Heart right ventricle (tissue), 16 donors: ENCODE measurements around the gene NRL. TPM values are rescaled to one million over a fixed set of nuclear protein-coding genes. Genes with fewer than 3 reads are reported as not detected.
A peak's percentile ranks its signal among the peaks of the same experiment; 100 is the strongest.
"Not testable (repeated sequence)": the region's sequence is repeated elsewhere in the genome, so short reads cannot be mapped to it uniquely, and the experiment has no call there.

Experiments
- ATAC-seq, 8 donors: fragments of 200-7000 bp; cut with Tn5 transposase; one replicate each; pipeline ENCODE4 v1.9.1; 2020; ENCODE audit warnings: mild to moderate bottlenecking in 8 of 8, moderate library complexity in 8 of 8, moderate number of reproducible peaks in 1 of 8
- DNase-seq, 2 donors: peaks; one replicate each; pipeline ENCODE4 v3.0.0-alpha.2; 2020
- H3K27ac ChIP-seq, 10 donors: fragments of 200-600 bp; sonication (generic) in 2 of 10; one replicate each; pipeline versions ENCODE4 v1.5.0 to v1.8.0; 2020 to 2022; ENCODE audit warnings: mild to moderate bottlenecking in 3 of 10
- H3K27me3 ChIP-seq, 7 donors: fragments of 200-600 bp; one replicate each; pipeline ENCODE4 v1.8.0; 2021 to 2022; ENCODE audit warnings: mild to moderate bottlenecking in 2 of 7
- H3K36me3 ChIP-seq, 9 donors: fragments of 200-600 bp; sonication (generic) in 1 of 9; one replicate each; pipeline versions ENCODE4 v1.5.0 to v1.8.0; 2020 to 2022; ENCODE audit warnings: mild to moderate bottlenecking in 2 of 9
- H3K4me1 ChIP-seq, 9 donors: fragments of 200-600 bp; sonication (generic) in 1 of 9; one replicate each; pipeline versions ENCODE4 v1.5.0 to v1.8.0; 2020 to 2022; ENCODE audit warnings: mild to moderate bottlenecking in 4 of 9
- H3K4me3 ChIP-seq, 10 donors: fragments of 200-600 bp; sonication (generic) in 2 of 10; one replicate each; pipeline versions ENCODE4 v1.5.0 to v1.8.0; 2020 to 2022; ENCODE audit warnings: mild to moderate bottlenecking in 7 of 10, moderate library complexity in 2 of 10
- H3K9me3 ChIP-seq, 11 donors: fragments of 200-600 bp in 10 of 11; sonication (generic) in 2 of 11; one replicate each; pipeline versions ENCODE4 v1.5.0 to v1.8.0; 2013 to 2022; ENCODE audit warnings: mild to moderate bottlenecking in 2 of 11, control low read depth in 1 of 11, moderate library complexity in 1 of 11
- CTCF ChIP-seq, 9 donors: fragments of 200-600 bp; sonication (generic) in 2 of 9; IDR thresholded peaks; one replicate each; pipeline versions ENCODE4 v1.5.0 to v1.8.0; 2021 to 2022; ENCODE audit warnings: antibody characterized with exemption in 9 of 9, mild to moderate bottlenecking in 5 of 9, moderate library complexity in 1 of 9
- WGBS, 2 donors: extraction: QIAGEN DNeasy Blood & Tissue Kit; methylation state at CpG; one replicate each; pipeline ENCODE4 v1.1.7; 2013; ENCODE audit warnings: inconsistent platforms in 1 of 2; 5-methylcytosine and 5-hydroxymethylcytosine counted together
- intact Hi-C, 10 donors: fragments of 100-400 bp; cut with DNase I; formaldehyde crosslinking; loops; one replicate each; pipeline versions ENCODE4 v1.11.1 to v1.14.2; 2022
- polyA plus RNA-seq, 2 donors: library from polyadenylated mRNA; stranded (reverse); fragments of 200-250 nt; gene quantifications; one replicate each; pipeline ENCODE4 v1.2.3, GENCODE V29; 2013
- total RNA-seq, 10 donors: library from RNA; stranded (reverse); fragmentation: NEBNext Ultra II Directional in 3 of 10; extraction: Animal tissue kit (Norgen Biotek cat#: 25700) in 3 of 10; gene quantifications; one replicate each; pipeline versions ENCODE4 v1.2.1 to v1.2.4, GENCODE V29; 2021 to 2023
- donor health status: Arrhythmogenic right ventricular cardiomyopathy.
- donor health status: ischemic (EF 13 %, LVEDD 7.1; RV severe dilation, severe dysfunction).
- donor health status: healthy with polysubstance abuse.
- donor health status: DM: no; HTN: yes; CAD: no.
- donor health status: DM: no; HTN: no; CAD: no.
- donor health status: ischemic (EF 25% LVEDD 6.9; RV normal size, moderate dysfunction).
- donor health status: ischemic (EF 25% LVEDD 5.7; RV mildly dilated, moderate dysfunction).
- donor health status: healthy.
- donor health status: DM: yes; HTN: yes; CAD: no.
- donor health status: Ischemic cardiomyopathy.
- donor health status: ischemic (EF 35%, LVEDD 5.7; RV mildly dilated, moderate dysfunction).
- donor health status: nonischemic (EF 11% LVEDD 7.7; RV severe dilation, severe dysfunction).
- donor health status: DM: yes; HTN: yes; CAD: no.
- donor health status: PGD.
- donor health status: ischemic (EF 29% LVEDD 5.4; RV normal size, mild dysfunction).
- donor health status: nonischemic (EF 23%, LVEDD 6.1; RV moderate dilation, normal function).

NRL gene
- total and polyA plus RNA-seq, 12 donors, result 1.5 to 3.5 (median 2.2) TPM

- Histone ChIP-seq H3K4me3 (no peak overlapping the region), H3K9me3 (no peaks in the 10 kb centered on the region), H3K36me3 (no peaks in the 10 kb centered on the region), H3K4me1 (peaks cover 0 to 14% (median 4%) of the 10 kb centered on the region in 9 donors), H3K27me3 (no peaks in the 10 kb centered on the region), H3K27ac (no peak overlapping the region)
- WGBS, 2 donors, result 41 to 53% methylated on average over 2 of the region's 2 CpGs
- no peak for TF ChIP-seq CTCF (IDR thresholded peaks at IDR 0.05)
- no peak for DNase-seq
- intact Hi-C loops, result no loop called here
- no peak for ATAC-seq
Measured at GRCh38 chr14:24040692-24041091, 74.1 kb downstream of the NRL start.

GRCh38 chr14:24038686-24039085 lies 76.1 kb downstream of the NRL start:
- Histone ChIP-seq H3K9me3 (no peaks in the 10 kb centered on the region), H3K36me3 (no peaks in the 10 kb centered on the region), H3K27me3 (no peaks in the 10 kb centered on the region), H3K4me3 (no peak overlapping the region), H3K4me1 (peaks cover 0 to 14% (median 4%) of the 10 kb centered on the region in 9 donors), H3K27ac (no peak overlapping the region)
- DNase-seq (no peak), ATAC-seq (no peak)
- intact Hi-C loops, result loop anchor here in 3 of 10 donors (5.0 kb wide), 2 partner anchors 51 to 66 kb away; partner anchors contain the start of gene DHRS4L2 (in 2 of the 3)
- TF ChIP-seq CTCF (IDR thresholded peaks at IDR 0.05), result no peak
- 87 to 91% methylated on average over 2 of the region's 2 CpGs for WGBS, 2 donors

GRCh38 chr14:24037658-24038037 lies 77.1 kb downstream of the NRL start:
- no peaks in the 10 kb centered on the region for H3K27me3 ChIP-seq
- no peak for TF ChIP-seq CTCF (IDR thresholded peaks at IDR 0.05)
- DNase-seq, result no peak
- no peaks in the 10 kb centered on the region for H3K36me3 ChIP-seq
- 71 to 75% methylated on average over 14 of the region's 14 CpGs for WGBS, 2 donors
- no peak overlapping the region for H3K4me3 ChIP-seq
- H3K27ac ChIP-seq, result no peak overlapping the region
- H3K9me3 ChIP-seq, result peaks cover 0 to 5% (median 0%) of the 10 kb centered on the region in 11 donors
- no peak for ATAC-seq
- intact Hi-C loops, result loop anchor here in 3 of 10 donors (5.0 kb wide), 2 partner anchors 50 to 65 kb away; partner anchors contain the start of gene DHRS4L2 (in 2 of the 3)
- peaks cover 0 to 24% (median 4%) of the 10 kb centered on the region in 9 donors for H3K4me1 ChIP-seq

GRCh38 chr14:24036963-24037657 lies 77.6 kb downstream of the NRL start:
- intact Hi-C loops, result loop anchor here in 3 of 10 donors (5.0 kb wide), 2 partner anchors 50 to 65 kb away; partner anchors contain the start of gene DHRS4L2 (in 2 of the 3)
- WGBS, 2 donors, result 44 to 46% methylated on average over 10 of the region's 10 CpGs

More at GRCh38 chr14:24036963-24037657, 77.6 kb downstream of the NRL start:
- Histone ChIP-seq H3K9me3 (peaks cover 0 to 11% (median 0%) of the 10 kb centered on the region in 11 donors), H3K27ac (peak overlapping the region; percentile 63 to 96 (median 94)), H3K4me3 (peak overlapping the region in 9 of 10 donors; percentile 46 to 83 (median 71)), H3K4me1 (peaks cover 0 to 25% (median 4%) of the 10 kb centered on the region in 9 donors)
- H3K27me3 ChIP-seq, DNase-seq, H3K36me3 ChIP-seq: not testable (repeated sequence)
- ATAC-seq, result peak in 1 of 8 donors; percentile 7
